GM21515 (cell line): ENCODE data around the gene ATF6.
"Not testable (repeated sequence)": the region's sequence is repeated elsewhere in the genome, so short reads cannot be mapped to it uniquely, and the experiment has no call there.

Experiments
- ATAC-seq: cut with Tn5 transposase; IDR thresholded peaks from one replicate; pipeline ENCODE4 v1.9.1; 2021; ENCODE audit not compliant: unreplicated experiment

The ATF6 gene

DNA sequence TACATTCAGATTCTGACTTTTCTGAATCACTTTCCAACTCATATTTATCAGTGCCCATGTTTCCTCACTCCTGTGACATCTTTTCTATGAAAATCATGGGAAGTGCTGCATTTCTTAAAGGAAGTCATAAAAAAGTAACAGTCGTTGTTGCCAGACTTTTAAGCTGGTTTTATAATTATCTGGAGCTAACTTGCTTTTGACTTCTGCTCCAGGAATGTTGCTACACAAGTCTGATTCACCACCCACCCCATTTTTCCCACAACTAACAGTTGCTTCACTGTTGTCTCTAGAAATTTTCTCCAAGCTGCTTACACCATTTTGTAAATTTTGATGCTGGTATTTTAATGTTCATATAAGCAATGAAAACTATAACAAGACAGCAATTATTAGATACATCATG, 32.6 kb upstream of the ATF6 start:
- ATAC-seq, result no peak

DNA sequence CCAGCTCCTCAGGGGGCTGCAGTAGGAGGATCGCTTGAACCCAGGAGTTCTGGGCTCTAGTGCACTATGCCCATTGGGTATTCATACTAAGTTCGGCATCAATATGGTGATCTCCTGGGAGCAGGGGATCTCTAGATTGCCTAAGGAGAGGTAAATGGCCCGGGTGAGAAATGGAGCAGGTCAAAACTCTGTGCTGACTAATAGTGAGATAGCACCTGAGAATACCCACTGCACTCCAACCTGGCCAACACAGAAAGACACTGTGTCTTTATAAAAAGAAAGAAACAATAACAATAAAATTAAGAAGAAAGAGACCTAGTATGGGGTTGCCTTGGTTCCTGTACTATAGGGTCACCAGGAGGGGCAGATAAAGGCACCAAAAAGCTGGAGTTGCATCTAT, 30.3 kb upstream of the ATF6 start:
- ATAC-seq, result no peak

DNA sequence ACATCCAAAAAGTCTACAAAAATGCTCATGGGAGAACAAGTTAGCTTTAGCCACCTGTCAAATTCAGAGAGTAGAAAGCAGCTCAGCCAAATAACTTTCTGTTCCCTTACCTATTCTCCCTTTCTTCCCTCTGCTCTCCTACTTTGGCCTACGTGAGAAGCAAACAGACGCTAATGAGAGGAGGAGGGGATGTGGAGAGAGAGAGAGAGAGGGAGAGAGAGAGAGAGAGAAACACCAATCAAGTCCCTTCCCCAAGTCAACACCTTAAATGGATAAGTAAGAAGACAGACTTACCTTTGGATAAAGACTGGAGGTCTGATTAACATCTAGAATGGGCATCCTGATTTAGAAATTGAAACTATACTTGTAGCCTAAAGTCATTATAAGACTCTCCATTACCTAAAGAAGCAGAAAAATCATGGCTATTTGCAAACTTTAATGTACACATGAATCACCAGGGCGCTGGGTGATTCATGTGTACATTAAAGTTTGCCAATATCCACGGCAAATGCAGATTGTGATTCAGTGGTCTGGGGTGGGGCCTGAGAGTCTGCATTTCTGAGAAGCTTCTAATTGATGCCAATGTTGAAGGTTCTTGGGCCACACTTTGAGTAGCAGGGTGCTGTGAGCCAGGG, 29.7 kb upstream of the ATF6 start:
- no peak for ATAC-seq

DNA sequence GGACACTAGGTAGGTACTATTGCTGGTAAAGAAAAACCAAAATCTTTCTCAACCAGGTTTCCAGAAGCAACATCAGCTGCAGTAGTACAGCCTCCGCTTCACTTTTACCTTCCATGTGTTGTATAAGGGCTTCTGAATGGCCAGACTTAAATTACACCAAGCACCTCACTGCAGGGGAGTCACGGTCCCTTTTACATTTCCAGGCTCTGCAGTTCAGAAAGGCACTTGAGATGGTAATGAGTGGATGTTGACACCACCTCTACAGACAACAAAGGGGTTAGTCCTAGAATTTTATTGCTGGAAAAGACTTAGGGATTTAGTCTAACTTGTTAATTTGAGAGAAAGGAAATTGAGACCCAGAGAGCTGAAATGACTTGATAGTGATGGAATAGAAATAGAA, 28.5 kb upstream of the ATF6 start:
- no peak for ATAC-seq

- ATAC-seq, result peak; percentile 50
These were observed 27.4 kb upstream of the ATF6 start for GRCh38 chr1:161738627-161739287.

- peak; percentile 37 for ATAC-seq
These were observed 26.1 kb upstream of the ATF6 start for GRCh38 chr1:161739865-161740566.

DNA sequence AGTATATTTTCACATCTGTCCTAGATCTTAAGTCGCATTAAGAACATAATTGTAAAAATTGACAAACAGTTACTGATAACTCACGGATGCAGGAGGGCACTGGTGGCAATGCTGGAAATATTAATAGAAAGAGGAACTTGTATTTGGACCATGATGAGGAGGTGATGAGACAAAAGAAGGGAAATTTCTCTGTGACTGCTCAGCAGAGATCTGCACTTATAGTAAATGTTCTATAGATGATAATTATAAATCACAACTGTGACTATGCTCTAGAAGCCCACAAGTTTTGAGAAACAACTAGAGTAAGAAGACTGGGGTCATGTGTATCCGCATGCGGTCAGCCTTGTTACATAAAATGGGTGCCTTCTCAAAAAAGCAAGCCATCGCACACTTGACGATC, 25.2 kb upstream of the ATF6 start:
- no peak for ATAC-seq

DNA sequence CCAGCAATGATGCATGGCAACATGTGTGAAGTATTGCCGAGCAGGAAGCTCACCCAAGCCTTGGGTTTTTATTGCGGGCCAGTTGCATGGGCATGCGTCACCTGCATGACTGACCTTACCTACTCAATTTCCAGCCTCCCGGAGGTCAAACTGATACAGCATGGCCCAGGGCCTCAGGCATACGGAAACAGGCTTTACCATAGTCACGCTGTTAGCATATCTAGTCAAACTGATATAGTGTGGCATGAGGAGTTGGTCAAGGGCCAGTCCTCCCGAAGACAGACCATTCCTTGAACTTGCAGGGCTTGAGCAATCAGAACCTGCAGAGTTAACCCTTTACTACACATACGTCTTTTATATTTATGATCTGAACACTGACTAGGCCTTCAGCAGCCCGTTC, 22.9 kb upstream of the ATF6 start:
- ATAC-seq, result no peak

DNA sequence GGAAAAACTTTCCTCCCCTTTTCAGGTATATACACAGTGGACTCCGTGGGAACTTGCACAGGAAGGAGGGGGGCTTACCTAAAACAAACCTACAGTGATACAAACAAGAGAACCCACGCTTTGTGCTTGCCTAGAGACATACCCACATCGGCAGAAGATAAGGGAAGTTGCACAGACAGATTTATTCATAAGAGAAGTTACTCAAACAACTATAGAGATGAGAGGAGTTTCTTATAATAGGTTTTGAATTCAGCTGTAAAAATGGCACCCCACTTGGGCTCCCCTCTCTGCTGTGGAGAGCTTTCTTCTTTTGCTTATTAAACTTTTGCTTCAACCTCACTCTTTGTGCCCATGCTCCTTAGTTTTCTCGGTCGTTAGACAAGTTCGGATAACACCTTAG, 18.3 kb upstream of the ATF6 start:
- ATAC-seq, result no peak

- ATAC-seq, result peak; percentile 93
These were observed 16.4 kb upstream of the ATF6 start, which contains the start of gene DUSP12 for GRCh38 chr1:161749509-161750407. TSS of gene DUSP12 (plus strand) at chr1:161749786. CDS start at chr1:161749802, 16 bp downstream.

DNA sequence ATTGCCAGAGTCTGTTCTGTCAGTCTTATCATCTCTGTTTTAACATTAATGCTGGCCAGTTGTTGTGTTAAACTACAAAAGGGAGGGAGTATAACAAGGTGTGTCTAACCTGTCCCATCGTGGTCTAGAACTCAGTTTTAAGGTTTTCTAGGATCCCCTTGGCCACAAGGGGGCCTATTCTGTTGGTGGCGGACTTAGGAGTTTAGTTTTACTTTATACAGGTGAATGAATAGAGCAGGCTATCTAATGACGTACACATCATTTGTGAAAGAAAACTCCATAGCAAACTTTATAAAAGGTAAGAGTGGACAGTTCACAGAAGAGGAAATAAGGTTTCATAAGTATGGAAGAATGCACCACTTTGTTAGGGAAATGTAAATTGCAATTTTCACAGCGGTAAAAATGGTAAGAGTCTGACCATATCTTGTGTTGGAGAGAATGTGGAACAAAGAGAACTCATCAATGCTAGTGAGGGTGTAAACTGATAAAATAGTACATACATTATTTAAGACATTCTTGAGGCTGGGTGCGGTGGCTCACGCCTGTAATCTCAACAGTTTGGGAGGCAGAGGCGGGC, 2.5 kb upstream of the ATF6 start:
- no peak for ATAC-seq

- no peak for ATAC-seq
These were observed 2.3 kb downstream of the ATF6 start for GRCh38 chr1:161768461-161768860.

GRCh38 chr1:161768986-161769672, 3.0 kb downstream of the ATF6 start:
- ATAC-seq, result no peak

- not testable (repeated sequence) for ATAC-seq
These were observed 3.5 kb downstream of the ATF6 start for GRCh38 chr1:161769673-161770045.

DNA sequence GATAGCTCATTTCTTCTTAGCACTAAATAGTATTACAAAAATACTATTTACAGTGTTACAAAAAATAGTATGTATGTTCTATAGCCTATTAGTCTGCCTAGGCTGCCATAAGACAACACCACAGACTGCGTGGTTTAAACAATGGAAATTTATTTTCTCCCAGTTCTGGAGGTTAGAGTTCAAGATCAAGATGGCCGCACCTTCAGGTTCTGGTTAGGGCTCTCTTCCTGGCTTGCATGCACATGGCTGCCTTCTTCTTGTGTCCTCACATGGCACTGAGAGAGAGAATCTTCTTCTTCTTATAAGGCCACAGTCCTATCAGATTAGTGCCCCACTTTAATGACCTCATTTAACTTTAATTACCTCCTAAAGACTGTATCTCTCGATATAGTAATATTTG, 4.1 kb downstream of the ATF6 start:
- ATAC-seq, result no peak

GRCh38 chr1:161771161-161771560, 5.0 kb downstream of the ATF6 start:
- no peak for ATAC-seq

GRCh38 chr1:161771973-161772372, 5.9 kb downstream of the ATF6 start:
- ATAC-seq, result no peak

DNA sequence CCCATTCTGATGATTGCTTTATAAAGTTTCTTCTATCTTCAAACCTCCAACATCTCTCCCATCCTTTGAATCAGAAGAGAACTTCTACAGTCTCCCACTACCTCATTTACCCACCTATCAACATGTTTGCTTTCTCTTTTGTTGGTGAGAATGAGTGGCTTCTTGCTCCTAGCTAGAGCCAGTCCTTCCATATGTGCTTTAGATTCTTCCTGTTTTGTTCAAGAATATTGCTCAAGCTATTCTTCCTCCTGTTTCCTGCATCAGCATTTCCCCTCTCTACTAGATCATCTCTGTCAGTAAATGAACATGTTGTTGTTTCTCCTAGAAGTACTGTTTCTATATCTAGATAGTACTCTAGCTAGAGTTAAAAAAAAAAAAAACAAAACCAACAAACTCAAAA, 6.3 kb downstream of the ATF6 start:
- no peak for ATAC-seq

- no peak for ATAC-seq
These were observed 7.7 kb downstream of the ATF6 start for GRCh38 chr1:161773791-161774190.

- ATAC-seq, result no peak
These were observed 11.1 kb downstream of the ATF6 start for GRCh38 chr1:161777261-161777660.
